ENCODE results near the gene RAB41.
"Not testable (repeated sequence)": the region's sequence is repeated elsewhere in the genome, so short reads cannot be mapped to it uniquely, and the experiment has no call there.

RAB41 gene

GRCh38 chrX:70289793-70290770 is 8.1 kb downstream of the RAB41 start, which contains the start of the genes KIF4A and PDZD11:
Gene KIF4A (plus strand): TSS chrX:70290104. CDS start chrX:70290459, 355 bp downstream.
Gene PDZD11 (minus strand): TSS chrX:70289927. CDS start chrX:70289341, 586 bp downstream.
- peak; percentile 21 to 51 (median 38) for DNase-seq (ENCODE audit: low read depth in 3 of 3, low spot score in 1 of 3)

DNA sequence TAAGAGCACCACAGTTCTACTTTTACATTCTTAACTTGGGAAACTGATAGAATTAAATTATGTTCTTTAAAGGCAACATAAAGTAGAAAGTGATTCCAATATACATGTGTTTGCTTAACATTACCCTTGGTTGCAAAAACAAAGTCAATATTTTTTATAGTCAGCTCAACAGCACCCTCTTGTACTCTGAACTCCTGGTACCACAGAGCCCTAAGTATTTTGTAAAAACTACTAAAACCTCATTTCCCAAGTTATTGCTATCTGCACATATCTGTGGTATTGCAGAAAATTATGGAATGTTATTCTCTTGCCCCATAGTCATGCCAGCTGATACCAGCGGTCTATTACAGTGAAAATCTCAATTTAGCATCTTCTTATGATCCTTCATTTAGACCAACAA is 10.8 kb downstream of the RAB41 start:
- DNase-seq (ENCODE audit: low read depth in 3 of 3, low spot score in 1 of 3): no peak

- DNase-seq (ENCODE audit: low read depth in 3 of 3, low spot score in 1 of 3): no peak
Observed at GRCh38 chrX:70293621-70294020, 11.6 kb downstream of the RAB41 start.

DNA sequence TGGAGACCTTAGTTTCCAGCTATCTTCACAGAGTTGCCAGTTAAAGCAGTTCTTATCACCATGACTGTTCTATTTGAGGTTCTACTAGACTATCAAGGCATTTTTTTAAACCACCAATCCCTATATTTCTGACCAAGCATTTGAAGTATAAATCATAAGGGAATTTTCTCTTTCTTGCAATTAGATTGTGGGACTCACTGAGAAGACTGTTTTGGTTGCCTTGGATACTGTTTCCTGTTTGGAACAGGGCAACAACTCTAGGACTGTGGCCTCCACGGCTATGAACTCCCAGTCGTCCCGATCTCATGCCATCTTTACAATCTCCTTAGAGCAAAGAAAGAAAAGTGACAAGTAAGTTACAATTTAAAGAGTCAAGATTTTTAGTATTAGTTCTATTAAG is 19.7 kb downstream of the RAB41 start:
- no peak for DNase-seq (ENCODE audit: low read depth in 3 of 3, low spot score in 1 of 3)

DNA sequence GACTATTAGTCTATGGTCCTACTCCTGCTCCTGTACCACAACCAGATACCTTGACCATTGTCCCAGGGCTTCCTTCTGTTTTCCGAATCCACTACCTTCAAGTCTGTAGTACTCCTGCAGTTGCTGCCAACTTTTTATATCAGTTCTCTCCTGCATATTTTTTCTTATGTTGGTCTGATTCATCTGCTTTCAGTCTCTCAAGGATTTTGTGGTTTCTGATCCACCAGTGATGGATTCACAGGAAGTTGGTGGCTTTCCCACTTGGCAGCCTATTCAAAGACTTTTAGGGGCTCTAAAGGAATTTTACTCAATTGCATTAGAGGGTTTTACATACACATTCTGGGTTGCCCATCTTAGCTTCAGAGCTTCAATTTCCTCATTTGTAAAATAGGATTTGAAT is 31.5 kb downstream of the RAB41 start:
- DNase-seq (ENCODE audit: low read depth in 3 of 3, low spot score in 1 of 3): no peak

DNA sequence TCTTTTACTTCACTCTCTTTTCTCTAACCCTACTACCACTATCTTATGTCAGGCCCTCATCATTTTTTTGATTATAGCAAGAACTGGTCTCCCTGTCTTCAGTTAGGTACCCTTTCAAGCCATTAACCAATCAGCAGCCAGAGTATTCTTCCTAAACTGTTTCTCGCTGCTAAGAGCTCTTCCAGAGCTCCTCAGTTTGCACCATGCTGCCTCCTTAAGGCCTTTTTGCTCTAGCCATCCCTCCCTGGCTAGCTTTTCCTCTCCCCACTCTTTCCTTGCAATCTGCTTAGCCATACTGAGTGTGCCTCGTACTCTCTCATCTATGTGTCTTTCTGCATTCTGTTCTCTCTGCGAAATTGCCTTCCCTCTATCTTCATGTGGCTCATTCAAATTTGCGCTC is 40.8 kb downstream of the RAB41 start:
- no peak for DNase-seq (ENCODE audit: low read depth in 3 of 3, low spot score in 1 of 3)

GRCh38 chrX:70323628-70324027 is 41.7 kb downstream of the RAB41 start:
- DNase-seq (ENCODE audit: low read depth in 3 of 3, low spot score in 1 of 3): not testable (repeated sequence)

DNA sequence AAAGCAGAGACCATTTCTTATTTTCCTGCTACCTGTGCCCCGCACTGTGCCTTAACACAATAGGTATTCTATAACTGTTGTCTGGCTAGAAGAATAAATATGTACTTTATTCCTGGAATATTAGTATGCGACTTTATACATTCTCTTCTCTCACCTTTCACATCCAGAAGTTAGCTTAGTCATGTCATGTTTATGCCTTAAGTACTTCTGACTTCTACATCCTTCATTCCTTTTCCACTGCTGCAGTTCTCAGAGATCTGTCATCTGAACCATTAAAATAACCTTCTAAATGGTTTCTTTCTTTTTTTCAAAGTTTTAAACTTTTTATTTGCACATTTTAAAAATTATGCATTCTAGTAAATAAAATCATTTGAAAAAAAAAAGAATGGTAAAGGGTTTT is 42.4 kb downstream of the RAB41 start:
- DNase-seq (ENCODE audit: low read depth in 3 of 3, low spot score in 1 of 3): no peak

DNA sequence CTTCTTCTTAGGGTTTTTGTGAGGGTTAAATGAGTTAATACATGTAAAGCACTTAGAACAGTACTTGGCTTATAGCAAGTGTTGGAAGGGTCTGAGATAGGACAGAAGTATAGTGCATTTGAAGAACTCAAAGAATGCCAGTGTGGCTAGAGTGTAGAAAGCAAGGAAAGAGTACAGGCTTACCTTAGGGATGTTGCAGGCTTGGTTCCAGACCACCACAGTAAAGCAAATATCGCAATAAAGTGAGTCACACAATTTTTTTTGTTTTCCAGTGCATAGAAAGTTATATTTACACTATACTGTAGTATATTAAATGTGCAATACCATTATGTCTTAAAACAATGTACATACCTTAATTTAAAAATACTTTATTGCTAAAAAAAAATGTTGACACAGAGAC is 49.2 kb downstream of the RAB41 start:
- DNase-seq (ENCODE audit: low read depth in 3 of 3, low spot score in 1 of 3): no peak

GRCh38 chrX:70332600-70332999 is 50.6 kb downstream of the RAB41 start:
- no peak for DNase-seq (ENCODE audit: low read depth in 3 of 3, low spot score in 1 of 3)
